IMR-90 (cell line): Measurements from ENCODE around the gene CA7. TPM values are rescaled to one million over a fixed set of nuclear protein-coding genes. Genes with fewer than 3 reads are reported as not detected.

Source experiments
- ATAC-seq: fragments of 200-7000 bp; cut with Tn5 transposase; 2 replicates; pipeline ENCODE4 v1.9.1; 2020; ENCODE audit warnings: low read depth, mild to moderate bottlenecking, moderate library complexity
- BruUV-seq: library from RNA; stranded (reverse); fragments of 400-500 nt; replicated peaks from 2 replicates; lab custom pipeline; 2021; lab: Mats Ljungman, UMichigan
- CTCF ChIA-PET: fragments of 300-600 bp; formaldehyde crosslinking; extraction: SDS; loops from one replicate; lab custom pipeline; 2021; ENCODE audit warnings: antibody characterized with exemption; lab: Yijun Ruan, JAX
- POLR2A ChIA-PET: fragments of 300-600 bp; sonication (Branson Sonifier 250); formaldehyde crosslinking; loops from one replicate; lab custom pipeline; 2022; ENCODE audit warnings: antibody characterized with exemption; ENCODE audit not compliant: unreplicated experiment; lab: Charles Lee
- DNase-seq: peaks from one replicate; pipeline ENCODE4 v3.0.0; 2013
- H2AFZ ChIP-seq: replicated peaks from 2 replicates; pipeline ENCODE3; 2013; ENCODE audit warnings: low read length, mild to moderate bottlenecking; ENCODE audit not compliant: poor library complexity
- H2AK5ac ChIP-seq: 2 replicates; pipeline ENCODE4 v1.6.1; 2013; ENCODE audit warnings: low read depth, low read length, inconsistent platforms
- H2AK9ac ChIP-seq: replicated peaks from 2 replicates; pipeline ENCODE3; 2013; ENCODE audit warnings: mild to moderate bottlenecking, low read depth, low read length, moderate library complexity; ENCODE audit not compliant: poor library complexity
- H2BK120ac ChIP-seq: 2 replicates; pipeline ENCODE4 v1.6.1; 2013; ENCODE audit warnings: low read depth, low read length, inconsistent platforms
- H2BK15ac ChIP-seq: 3 replicates; pipeline ENCODE4 v1.6.1; 2013; ENCODE audit warnings: low read depth, low read length, inconsistent platforms
- H2BK20ac ChIP-seq: 2 replicates; pipeline ENCODE4 v1.6.1; 2013; ENCODE audit warnings: low read depth, mild to moderate bottlenecking, inconsistent platforms, low read length, moderate library complexity
- H2BK5ac ChIP-seq: 2 replicates; pipeline ENCODE4 v1.6.1; 2013; ENCODE audit warnings: mild to moderate bottlenecking, low read depth, low read length, inconsistent platforms; ENCODE audit not compliant: poor library complexity, severe bottlenecking
- H3K14ac ChIP-seq: replicated peaks from 2 replicates; pipeline ENCODE4 v1.6.1; 2013; ENCODE audit warnings: low read depth, low read length, inconsistent platforms
- H3K18ac ChIP-seq: 2 replicates; pipeline ENCODE4 v1.6.1; 2013; ENCODE audit warnings: low read depth, low read length, control low read depth
- H3K23ac ChIP-seq: 2 replicates; pipeline ENCODE4 v1.6.1; 2013; ENCODE audit warnings: low read depth, low read length, inconsistent platforms
- H3K27ac ChIP-seq: 2 replicates; pipeline ENCODE4 v1.5.1; 2013; ENCODE audit warnings: mild to moderate bottlenecking, control low read depth, low read length; ENCODE audit not compliant: insufficient read depth
- H3K27me3 ChIP-seq: 2 replicates; pipeline ENCODE4 v1.6.1; 2013; ENCODE audit warnings: low read length; ENCODE audit not compliant: control insufficient read depth, insufficient read depth
- H3K36me3 ChIP-seq: 2 replicates; pipeline ENCODE4 v1.6.1; 2013; ENCODE audit warnings: low read length, mixed read lengths; ENCODE audit not compliant: control insufficient read depth, insufficient read depth
- H3K4ac ChIP-seq: 2 replicates; pipeline ENCODE4 v1.6.1; 2013; ENCODE audit warnings: low read depth, low read length, inconsistent platforms
- H3K4me1 ChIP-seq: 2 replicates; pipeline ENCODE4 v1.6.1; 2013; ENCODE audit warnings: low read length, mixed read lengths; ENCODE audit not compliant: control insufficient read depth, insufficient read depth
- H3K4me2 ChIP-seq: 2 replicates; pipeline ENCODE4 v1.6.1; 2013; ENCODE audit warnings: low read depth, mild to moderate bottlenecking, control low read depth, low read length, moderate library complexity
- H3K4me3 ChIP-seq: 2 replicates; pipeline ENCODE4 v1.5.1; 2013; ENCODE audit warnings: low read depth, mild to moderate bottlenecking, control low read depth, low read length, moderate library complexity; ENCODE audit not compliant: insufficient read depth
- H3K56ac ChIP-seq: 2 replicates; pipeline ENCODE4 v1.6.1; 2013; ENCODE audit warnings: low read length, inconsistent platforms; ENCODE audit not compliant: insufficient read depth; ENCODE audit errors: extremely low read depth
- H3K79me1 ChIP-seq, 2 experiments: 2 replicates each; pipeline ENCODE4 v1.6.1; 2013; ENCODE audit warnings: low read length in 2 of 2, inconsistent platforms in 1 of 2, low read depth in 1 of 2
- H3K9ac ChIP-seq: 2 replicates; pipeline ENCODE4 v1.6.1; 2013; ENCODE audit warnings: low read depth, low read length, control low read depth
- H3K9me1 ChIP-seq: 2 replicates; pipeline ENCODE4 v1.6.1; 2013; ENCODE audit warnings: low read length, inconsistent platforms; ENCODE audit not compliant: insufficient read depth
- H3K9me3 ChIP-seq: 2 replicates; pipeline ENCODE4 v1.6.1; 2013; ENCODE audit warnings: low read length; ENCODE audit not compliant: control insufficient read depth, insufficient read depth
- H4K20me1 ChIP-seq: 2 replicates; pipeline ENCODE4 v1.6.1; 2013; ENCODE audit warnings: low read length, inconsistent platforms; ENCODE audit not compliant: insufficient read depth
- H4K5ac ChIP-seq: 2 replicates; pipeline ENCODE4 v1.6.1; 2013; ENCODE audit warnings: mild to moderate bottlenecking, low read depth, low read length, control low read depth
- H4K8ac ChIP-seq, 2 experiments: 2 replicates each; pipeline ENCODE4 v1.6.1; 2013; ENCODE audit warnings: low read depth in 2 of 2, low read length in 2 of 2, control low read depth in 1 of 2, inconsistent platforms in 1 of 2
- H4K91ac ChIP-seq: 2 replicates; pipeline ENCODE4 v1.6.1; 2013; ENCODE audit warnings: low read depth, low read length, inconsistent platforms; ENCODE audit not compliant: insufficient read depth
- BHLHE40 ChIP-seq: fragments of 150-350 bp; IDR thresholded peaks from 2 replicates; pipeline ENCODE4 v1.6.1; 2016; ENCODE audit warnings: mild to moderate bottlenecking, low read depth, low read length
- CEBPB ChIP-seq: IDR thresholded peaks from 2 replicates; pipeline ENCODE4 v1.6.1; 2012; ENCODE audit warnings: low read depth, low read length, improper control_type of control experiment
- MAFK ChIP-seq: IDR thresholded peaks from 2 replicates; pipeline ENCODE4 v1.6.1; 2012; ENCODE audit warnings: low read depth, low read length, improper control_type of control experiment
- MXI1 ChIP-seq: IDR thresholded peaks from 2 replicates; pipeline ENCODE4 v1.6.1; 2012; ENCODE audit warnings: low read depth, mild to moderate bottlenecking, low read length, moderate library complexity, borderline replicate concordance
- NFE2L2 ChIP-seq: fragments of 150-350 bp; IDR thresholded peaks from 2 replicates; pipeline ENCODE4 v1.6.1; 2016; ENCODE audit warnings: low read depth, mild to moderate bottlenecking, low read length
- RAD21 ChIP-seq: IDR thresholded peaks from 2 replicates; pipeline ENCODE4 v1.6.1; 2012; ENCODE audit warnings: low read length, improper control_type of control experiment
- RFX5 ChIP-seq: IDR thresholded peaks from 2 replicates; pipeline ENCODE4 v1.8.0; 2012; ENCODE audit warnings: low read depth, mild to moderate bottlenecking, low read length, moderate library complexity
- SMC3 ChIP-seq: fragments of 150-350 bp; IDR thresholded peaks from 2 replicates; pipeline ENCODE4 v1.6.1; 2016; ENCODE audit warnings: low read depth, mild to moderate bottlenecking, antibody characterized with exemption, low read length, moderate library complexity
- WGBS, 2 experiments: methylation state at CpG; one replicate each; pipeline versions ENCODE4 v1.1.5 to v1.1.7; 2013; ENCODE audit warnings: missing lambda C conversion rate in 2 of 2; ENCODE audit not compliant: insufficient read length in 1 of 2; ENCODE audit errors: extremely low coverage in 2 of 2; 5-methylcytosine and 5-hydroxymethylcytosine counted together
- dilution Hi-C: fragments of 300-500 bp; cut with HindIII; formaldehyde crosslinking; loops from one replicate; pipeline ENCODE4 v1.14.3; 2018; ENCODE audit warnings: low sequenced_read_pairs; ENCODE audit not compliant: unreplicated experiment
- in situ Hi-C: fragments of 300-500 bp; cut with MboI; formaldehyde crosslinking; loops from 3 replicates; pipeline ENCODE4 v1.14.3; 2019; ENCODE audit warnings: low sequenced_read_pairs, inconsistent platforms, mixed read lengths
- intact Hi-C: fragments of 100-400 bp; cut with micrococcal nuclease; formaldehyde crosslinking; loops from 2 replicates; pipeline ENCODE4 v1.10.0; 2022
- polyA plus RNA-seq, 3 experiments: library from polyadenylated mRNA; depleted of rRNA; stranded (reverse); fragments of >200 nt; gene quantifications; 2 replicates each; pipeline ENCODE4 v1.2.3, GENCODE V29; 2012; ENCODE audit warnings: low replicate concordance in 1 of 3
- total RNA-seq: library from RNA; depleted of rRNA; stranded (reverse); fragments of >200 nt; gene quantifications from 2 replicates; pipeline ENCODE4 v1.2.3, GENCODE V29; 2012
- TF ChIP-seq, protein P1 (sequence below): conservative IDR thresholded peaks from 2 replicates; pipeline ENCODE4 v1.5.1; 2012; ENCODE audit warnings: mild to moderate bottlenecking, low read depth, low read length, improper control_type of control experiment

Gene CA7
- total and polyA plus RNA-seq, 2 of the 4 experiments (the other 2 are of a cell fraction) = not detected

DNA sequence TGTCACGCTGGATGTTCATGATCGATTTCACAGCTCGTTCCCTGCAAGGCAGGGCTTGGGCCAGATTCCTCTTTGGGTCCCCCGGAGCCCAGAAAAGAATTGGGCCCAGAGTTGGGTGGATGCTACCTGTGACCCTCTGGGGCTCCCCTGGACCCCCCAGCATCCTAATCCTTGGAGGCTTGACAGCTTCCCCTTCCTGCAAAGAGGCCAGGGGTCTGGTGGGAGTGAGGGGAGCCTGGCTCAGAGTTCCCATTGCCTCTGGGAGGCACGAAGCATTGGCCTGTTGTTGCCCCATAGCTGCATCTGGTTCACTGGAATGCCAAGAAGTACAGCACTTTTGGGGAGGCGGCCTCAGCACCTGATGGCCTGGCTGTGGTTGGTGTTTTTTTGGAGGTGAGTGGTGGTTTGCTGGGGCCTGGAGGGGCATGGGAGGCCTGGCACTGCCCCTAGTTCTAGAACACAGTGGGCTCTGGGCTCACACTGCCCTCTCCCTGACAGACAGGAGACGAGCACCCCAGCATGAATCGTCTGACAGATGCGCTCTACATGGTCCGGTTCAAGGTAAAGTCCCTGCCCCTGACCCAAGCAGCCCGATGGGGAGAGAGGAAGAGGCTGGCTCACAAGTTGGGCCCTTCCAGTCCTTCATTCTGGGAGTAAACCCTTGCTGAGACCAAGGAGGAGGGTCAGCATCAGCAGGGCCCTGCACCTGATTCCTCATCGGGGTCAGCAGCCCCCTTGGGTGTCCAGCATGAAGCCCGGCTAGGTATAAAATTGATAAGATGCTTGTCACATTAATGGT, 7.2 kb downstream of the CA7 start:
- ChIA-PET CTCF (interaction anchor here (1.2 to 1.3 kb wide), 2 partner anchors 17 to 21 kb away, joined by 3 to 5 read pairs; partner anchors contain the start of gene NAE1), POLR2A (no interaction called here)
- Histone ChIP-seq H3K79me1 (no peaks in the 10 kb centered on the region), H3K4me3 (no peak overlapping the region), H3K4ac (no peak overlapping the region), H4K5ac (no peak overlapping the region), H4K8ac (no peak overlapping the region), H3K4me1 (no peaks in the 10 kb centered on the region), H3K27ac (no peak overlapping the region), H2BK120ac (no peak overlapping the region), H3K18ac (no peak overlapping the region), H2BK20ac (no peak overlapping the region), H2BK5ac (no peak overlapping the region), H2BK15ac (no peak overlapping the region), H3K56ac (no peak overlapping the region), H3K23ac (no peak overlapping the region), H4K20me1 (no peaks in the 10 kb centered on the region), H3K27me3 (peaks cover 54% of the 10 kb centered on the region), H3K9me1 (no peaks in the 10 kb centered on the region), H3K9me3 (no peaks in the 10 kb centered on the region), H3K14ac (no peak overlapping the region), H2AK9ac (peak overlapping the region; percentile 28), H2AK5ac (no peak overlapping the region), H3K9ac (no peak overlapping the region), H4K91ac (no peak overlapping the region), H2AFZ (no peak overlapping the region), H3K4me2 (no peak overlapping the region), H3K36me3 (no peaks in the 10 kb centered on the region)
- TF ChIP-seq MAFK = no peak
- TF ChIP-seq, protein P1, sequence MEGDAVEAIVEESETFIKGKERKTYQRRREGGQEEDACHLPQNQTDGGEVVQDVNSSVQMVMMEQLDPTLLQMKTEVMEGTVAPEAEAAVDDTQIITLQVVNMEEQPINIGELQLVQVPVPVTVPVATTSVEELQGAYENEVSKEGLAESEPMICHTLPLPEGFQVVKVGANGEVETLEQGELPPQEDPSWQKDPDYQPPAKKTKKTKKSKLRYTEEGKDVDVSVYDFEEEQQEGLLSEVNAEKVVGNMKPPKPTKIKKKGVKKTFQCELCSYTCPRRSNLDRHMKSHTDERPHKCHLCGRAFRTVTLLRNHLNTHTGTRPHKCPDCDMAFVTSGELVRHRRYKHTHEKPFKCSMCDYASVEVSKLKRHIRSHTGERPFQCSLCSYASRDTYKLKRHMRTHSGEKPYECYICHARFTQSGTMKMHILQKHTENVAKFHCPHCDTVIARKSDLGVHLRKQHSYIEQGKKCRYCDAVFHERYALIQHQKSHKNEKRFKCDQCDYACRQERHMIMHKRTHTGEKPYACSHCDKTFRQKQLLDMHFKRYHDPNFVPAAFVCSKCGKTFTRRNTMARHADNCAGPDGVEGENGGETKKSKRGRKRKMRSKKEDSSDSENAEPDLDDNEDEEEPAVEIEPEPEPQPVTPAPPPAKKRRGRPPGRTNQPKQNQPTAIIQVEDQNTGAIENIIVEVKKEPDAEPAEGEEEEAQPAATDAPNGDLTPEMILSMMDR = no peak
- no peak for TF ChIP-seq BHLHE40
- TF ChIP-seq CEBPB = no peak
- TF ChIP-seq NFE2L2 = no peak
- no peak for TF ChIP-seq RFX5
- no peak for TF ChIP-seq SMC3
- no peak for TF ChIP-seq RAD21
- no peak for TF ChIP-seq MXI1
- no TSS peak for BruUV-seq
- no peak for DNase-seq
- dilution Hi-C loops = no loop called here
- ATAC-seq = no peak
- in situ Hi-C loops = no loop called here
- 80% methylated on average over 5 of the region's 13 CpGs; no CpG with 5 or more reads in 1 of the 2 experiments for WGBS, 2 experiments
- intact Hi-C loops = no loop called here
